SK-N-SH (cell line): Measurements from ENCODE around the gene FRK. TPM values are rescaled to one million over a fixed set of nuclear protein-coding genes. Genes with fewer than 3 reads are reported as not detected.
A peak's percentile ranks its signal among the peaks of the same experiment; 100 is the strongest.
"Not testable (repeated sequence)": the region's sequence is repeated elsewhere in the genome, so short reads cannot be mapped to it uniquely, and the experiment has no call there.

Experiments
- CTCF ChIA-PET: fragments of 300-600, 350-600 bp; formaldehyde crosslinking; extraction: SDS; loops from one replicate; lab custom pipeline; 2021; lab: Yijun Ruan, JAX
- POLR2A ChIA-PET: fragments of 350-600 bp; sonication (Branson Sonifier 250); formaldehyde crosslinking; extraction: SDS; loops from one replicate; lab custom pipeline; 2020; ENCODE audit warnings: antibody characterized with exemption, inconsistent platforms; lab: Yijun Ruan, JAX
- DNase-seq: peaks from one replicate; pipeline ENCODE4 v3.0.0; 2012
- H2AFZ ChIP-seq: fragments of 200-600 bp; sonication (generic); 2 replicates; pipeline ENCODE4 v1.8.1; 2016; ENCODE audit warnings: antibody characterized with exemption, mild to moderate bottlenecking, low read depth
- H3F3A ChIP-seq: fragments of 200-600 bp; sonication (generic); replicated peaks from 2 replicates; pipeline ENCODE3; 2016; ENCODE audit warnings: antibody characterized with exemption, mild to moderate bottlenecking; ENCODE audit not compliant: insufficient read depth
- H3K27ac ChIP-seq, 2 experiments: fragments of 200-500 bp in 1 of 2; fragments of 200-600 bp in 1 of 2; sonication (Bioruptor generic) in 1 of 2; sonication (generic), shearing (Covaris generic) in 1 of 2; 2 replicates each; pipeline versions ENCODE4 v1.5.1 to v1.6.1; 2014 to 2016; ENCODE audit warnings: low read depth in 2 of 2, inconsistent platforms in 1 of 2, low read length in 1 of 2, mild to moderate bottlenecking in 1 of 2, mixed read lengths in 1 of 2
- H3K27me3 ChIP-seq: fragments of 200-600 bp; sonication (generic), shearing (Covaris generic); 2 replicates; pipeline ENCODE4 v1.6.1; 2016; ENCODE audit warnings: mixed run types; ENCODE audit not compliant: insufficient read depth
- H3K36me3 ChIP-seq, 2 experiments: fragments of 200-500 bp in 1 of 2; fragments of 200-600 bp in 1 of 2; sonication (Bioruptor generic) in 1 of 2; sonication (generic) in 1 of 2; replicated peaks in 1 of 2; 2 replicates each; pipeline versions ENCODE3 to v1.5.1; 2014 to 2016; ENCODE audit warnings: low read length in 1 of 2, mild to moderate bottlenecking in 1 of 2; ENCODE audit not compliant: insufficient read depth in 2 of 2, control insufficient read depth in 1 of 2
- H3K4me1 ChIP-seq, 2 experiments: fragments of 200-500 bp in 1 of 2; fragments of 200-600 bp in 1 of 2; sonication (Bioruptor generic) in 1 of 2; sonication (generic), shearing (Covaris generic) in 1 of 2; 2 replicates each; pipeline versions ENCODE4 v1.5.1 to v1.6.1; 2014 to 2016; ENCODE audit warnings: low read depth in 1 of 2, low read length in 1 of 2, mixed run types in 1 of 2; ENCODE audit not compliant: insufficient read depth in 2 of 2, control insufficient read depth in 1 of 2
- H3K4me2 ChIP-seq: fragments of 200-600 bp; sonication (generic), shearing (Covaris generic); 2 replicates; pipeline ENCODE4 v1.6.1; 2017; ENCODE audit warnings: mixed run types
- H3K4me3 ChIP-seq, 2 experiments: fragments of 200-500 bp in 1 of 2; fragments of 200-600 bp in 1 of 2; sonication (Bioruptor generic) in 1 of 2; sonication (generic), shearing (Covaris generic) in 1 of 2; 2 replicates each; pipeline versions ENCODE4 v1.5.1 to v1.8.1; 2014 to 2016; ENCODE audit warnings: low read depth in 2 of 2, inconsistent platforms in 1 of 2, low read length in 1 of 2, mild to moderate bottlenecking in 1 of 2, mixed read lengths in 1 of 2, moderate library complexity in 1 of 2
- H3K79me2 ChIP-seq: fragments of 200-600 bp; sonication (generic); 2 replicates; pipeline ENCODE4 v1.8.1; 2017; ENCODE audit warnings: mild to moderate bottlenecking; ENCODE audit not compliant: insufficient read depth
- H3K9ac ChIP-seq: fragments of 200-600 bp; sonication (generic); 2 replicates; pipeline ENCODE4 v1.6.1; 2017; ENCODE audit warnings: mixed run types
- H3K9me2 ChIP-seq: fragments of 200-600 bp; sonication (generic); 2 replicates; pipeline ENCODE4 v1.6.1; 2017; ENCODE audit warnings: mixed run types
- H3K9me3 ChIP-seq: fragments of 200-600 bp; sonication (generic); 2 replicates; pipeline ENCODE4 v1.6.1; 2017; ENCODE audit warnings: mixed run types, mild to moderate bottlenecking, moderate library complexity
- H4K20me1 ChIP-seq: fragments of 200-600 bp; sonication (generic); 2 replicates; pipeline ENCODE4 v1.6.1; 2017; ENCODE audit warnings: mild to moderate bottlenecking, mixed run types; ENCODE audit not compliant: insufficient read depth
- CTCF ChIP-seq: fragments of 200-600 bp; sonication (generic); IDR thresholded peaks from 2 replicates; pipeline ENCODE4 v1.6.1; 2017; ENCODE audit warnings: antibody characterized with exemption, mild to moderate bottlenecking, moderate library complexity
- MAX ChIP-seq: IDR thresholded peaks from 2 replicates; pipeline ENCODE4 v1.4.0; 2012; ENCODE audit warnings: low read depth
- MEF2A ChIP-seq: IDR thresholded peaks from 2 replicates; pipeline ENCODE4 v1.4.0; 2012; ENCODE audit warnings: low read depth, borderline replicate concordance
- RAD21 ChIP-seq: IDR thresholded peaks from 2 replicates; pipeline ENCODE4 v1.6.1; 2012; ENCODE audit warnings: mild to moderate bottlenecking, low read length
- RCOR1 ChIP-seq: fragments of 150-350 bp; IDR thresholded peaks from 2 replicates; pipeline ENCODE4 v1.6.1; 2017; ENCODE audit warnings: antibody characterized with exemption, low read length
- RXRA ChIP-seq: IDR thresholded peaks from 2 replicates; pipeline ENCODE4 v1.4.0; 2012; ENCODE audit warnings: low read depth, mild to moderate bottlenecking, borderline replicate concordance
- TCF12 ChIP-seq: IDR thresholded peaks from 2 replicates; pipeline ENCODE4 v1.4.0; 2012
- TEAD4 ChIP-seq: IDR thresholded peaks from 2 replicates; pipeline ENCODE4 v1.4.0; 2012; ENCODE audit warnings: mild to moderate bottlenecking, borderline replicate concordance; ENCODE audit not compliant: insufficient read depth
- WGBS: methylation state at CpG from one replicate; pipeline ENCODE4 v1.1.6; 2017; ENCODE audit warnings: low lambda C conversion rate; 5-methylcytosine and 5-hydroxymethylcytosine counted together
- polyA plus RNA-seq, 3 experiments: library from polyadenylated mRNA; depleted of rRNA; stranded (reverse); fragments of >200 nt; gene quantifications; 2 replicates each; pipeline ENCODE4 v1.2.3, GENCODE V29; 2012
- TF ChIP-seq, protein P1 (sequence below): IDR thresholded peaks from 2 replicates; pipeline ENCODE4 v1.4.0; 2012; ENCODE audit warnings: low read depth, borderline replicate concordance
- TF ChIP-seq, protein P2 (sequence below): IDR thresholded peaks from 2 replicates; pipeline ENCODE4 v1.6.1; 2012; ENCODE audit warnings: mild to moderate bottlenecking, low read depth, low read length, moderate library complexity

Gene FRK
- polyA plus RNA-seq, 1 of the 3 experiments (the other 2 are of a cell fraction): under 0.01 TPM

- POLR2A ChIA-PET: no interaction called here
- Histone ChIP-seq H3K9me2 (no peaks in the 10 kb centered on the region), H3K9ac (no peak overlapping the region), H3K4me1 (peaks cover 0 to 11% of the 10 kb centered on the region in 2 experiments; a peak in 2 of 4 replicates), H3K27ac (no peak overlapping the region), H3K4me2 (no peak overlapping the region), H2AFZ (no peak overlapping the region), H3K9me3 (peaks cover 9% of the 10 kb centered on the region; the same call in 1 of the 2 replicates), H4K20me1 (no peaks in the 10 kb centered on the region), H3K36me3 (no peaks in the 10 kb centered on the region), H3K27me3 (no peaks in the 10 kb centered on the region), H3F3A (peaks cover 21% of the 10 kb centered on the region), H3K79me2 (0 out of 2 replicates have a peak, but pooled peaks cover 4% of the 10 kb centered on the region), H3K4me3 (no peak overlapping the region)
- 47% methylated on average over 1 of the region's 1 CpG for WGBS
- DNase-seq: no peak
- no peak for TF ChIP-seq RXRA
- TF ChIP-seq TEAD4: no peak
- TF ChIP-seq MAX: no peak
- TF ChIP-seq RCOR1: no peak
- no peak for TF ChIP-seq TCF12
- no peak for TF ChIP-seq MEF2A
- CTCF ChIA-PET: interaction anchor here (0.6 to 1.4 kb wide), 2 partner anchors 87 to 439 kb away, joined by 3 read pairs; no protein-coding TSS in a partner anchor
These were observed 38.3 kb upstream of the FRK start for GRCh38 chr6:116099036-116099435.

- TF ChIP-seq, protein P1, sequence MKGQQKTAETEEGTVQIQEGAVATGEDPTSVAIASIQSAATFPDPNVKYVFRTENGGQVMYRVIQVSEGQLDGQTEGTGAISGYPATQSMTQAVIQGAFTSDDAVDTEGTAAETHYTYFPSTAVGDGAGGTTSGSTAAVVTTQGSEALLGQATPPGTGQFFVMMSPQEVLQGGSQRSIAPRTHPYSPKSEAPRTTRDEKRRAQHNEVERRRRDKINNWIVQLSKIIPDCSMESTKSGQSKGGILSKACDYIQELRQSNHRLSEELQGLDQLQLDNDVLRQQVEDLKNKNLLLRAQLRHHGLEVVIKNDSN: no peak
- TF ChIP-seq CTCF (peak; percentile 62), RAD21 (peak; percentile 47; the same call in 1 of the 2 replicates)
- TF ChIP-seq, protein P2, sequence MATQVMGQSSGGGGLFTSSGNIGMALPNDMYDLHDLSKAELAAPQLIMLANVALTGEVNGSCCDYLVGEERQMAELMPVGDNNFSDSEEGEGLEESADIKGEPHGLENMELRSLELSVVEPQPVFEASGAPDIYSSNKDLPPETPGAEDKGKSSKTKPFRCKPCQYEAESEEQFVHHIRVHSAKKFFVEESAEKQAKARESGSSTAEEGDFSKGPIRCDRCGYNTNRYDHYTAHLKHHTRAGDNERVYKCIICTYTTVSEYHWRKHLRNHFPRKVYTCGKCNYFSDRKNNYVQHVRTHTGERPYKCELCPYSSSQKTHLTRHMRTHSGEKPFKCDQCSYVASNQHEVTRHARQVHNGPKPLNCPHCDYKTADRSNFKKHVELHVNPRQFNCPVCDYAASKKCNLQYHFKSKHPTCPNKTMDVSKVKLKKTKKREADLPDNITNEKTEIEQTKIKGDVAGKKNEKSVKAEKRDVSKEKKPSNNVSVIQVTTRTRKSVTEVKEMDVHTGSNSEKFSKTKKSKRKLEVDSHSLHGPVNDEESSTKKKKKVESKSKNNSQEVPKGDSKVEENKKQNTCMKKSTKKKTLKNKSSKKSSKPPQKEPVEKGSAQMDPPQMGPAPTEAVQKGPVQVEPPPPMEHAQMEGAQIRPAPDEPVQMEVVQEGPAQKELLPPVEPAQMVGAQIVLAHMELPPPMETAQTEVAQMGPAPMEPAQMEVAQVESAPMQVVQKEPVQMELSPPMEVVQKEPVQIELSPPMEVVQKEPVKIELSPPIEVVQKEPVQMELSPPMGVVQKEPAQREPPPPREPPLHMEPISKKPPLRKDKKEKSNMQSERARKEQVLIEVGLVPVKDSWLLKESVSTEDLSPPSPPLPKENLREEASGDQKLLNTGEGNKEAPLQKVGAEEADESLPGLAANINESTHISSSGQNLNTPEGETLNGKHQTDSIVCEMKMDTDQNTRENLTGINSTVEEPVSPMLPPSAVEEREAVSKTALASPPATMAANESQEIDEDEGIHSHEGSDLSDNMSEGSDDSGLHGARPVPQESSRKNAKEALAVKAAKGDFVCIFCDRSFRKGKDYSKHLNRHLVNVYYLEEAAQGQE: no peak
- 23% methylated on average over 2 of the region's 2 CpGs for WGBS
- CTCF ChIA-PET: interaction anchor here (0.7 to 2.7 kb wide), 9 partner anchors 10 to 85 kb away, joined by 3 to 15 read pairs (median 3); partner anchors contain the start of gene FRK
- Histone ChIP-seq H3K9ac (no peak overlapping the region), H2AFZ (no peak overlapping the region), H3K79me2 (0 out of 2 replicates have a peak, but pooled peaks cover 2% of the 10 kb centered on the region), H4K20me1 (no peaks in the 10 kb centered on the region), H3F3A (peaks cover 21% of the 10 kb centered on the region), H3K27me3 (no peaks in the 10 kb centered on the region), H3K27ac (no peak overlapping the region; a peak in 1 of 4 replicates), H3K4me3 (no peak overlapping the region), H3K4me1 (peaks cover 0 to 8% of the 10 kb centered on the region in 2 experiments; a peak in 2 of 4 replicates), H3K9me2 (no peaks in the 10 kb centered on the region), H3K36me3 (no peaks in the 10 kb centered on the region), H3K4me2 (no peak overlapping the region), H3K9me3 (peaks cover 9% of the 10 kb centered on the region; the same call in 1 of the 2 replicates)
- peak; percentile 16 for DNase-seq
- POLR2A ChIA-PET: no interaction called here
These were observed 36.5 kb upstream of the FRK start for GRCh38 chr6:116096979-116097816.

GRCh38 chr6:116096048-116096759, 35.5 kb upstream of the FRK start:
- CTCF ChIA-PET: interaction anchor here (0.6 to 2.7 kb wide), 9 partner anchors 9 to 197 kb away, joined by 3 to 15 read pairs (median 3); partner anchors contain the start of gene FRK
- H4K20me1 ChIP-seq, H3K9ac ChIP-seq, H3K4me2 ChIP-seq, H2AFZ ChIP-seq, POLR2A ChIA-PET, H3K27me3 ChIP-seq, H3K9me2 ChIP-seq, H3K4me1 ChIP-seq, DNase-seq, H3K27ac ChIP-seq, H3K36me3 ChIP-seq, H3K4me3 ChIP-seq, H3K79me2 ChIP-seq, H3K9me3 ChIP-seq: not testable (repeated sequence)
- H3F3A ChIP-seq: peaks cover 17% of the 10 kb centered on the region
- 64% methylated on average over 9 of the region's 9 CpGs for WGBS
